ENCODE results near the gene FBLN5. TPM values are rescaled to one million over a fixed set of nuclear protein-coding genes. Genes with fewer than 3 reads are reported as not detected.

The FBLN5 gene
- polyA plus RNA-seq, 1 of the 3 experiments (the other 2 are of a cell fraction), result 39.8 TPM

- no peak overlapping the region for H3K27ac ChIP-seq (ENCODE audit: low read depth in 2 of 2, low read length in 1 of 2)
- no peaks in the 10 kb centered on the region; a peak in 1 of 4 replicates for H3K4me1 ChIP-seq (ENCODE audit: control insufficient read depth in 1 of 2, insufficient read depth in 2 of 2, low read depth in 1 of 2, low read length in 1 of 2)
- no peak overlapping the region for H3K4me2 ChIP-seq
- no peak for TF ChIP-seq GATA2 (CRISPR knock-in tag; IDR thresholded peaks at IDR 0.05)
- no peak for TF ChIP-seq NFIC (IDR thresholded peaks at IDR 0.05; ENCODE audit: borderline replicate concordance)
- no peak for TF ChIP-seq TEAD4 (IDR thresholded peaks at IDR 0.05; ENCODE audit: borderline replicate concordance, insufficient read depth)
- TF ChIP-seq PBX3 (IDR thresholded peaks at IDR 0.05), result no peak
- no peak for TF ChIP-seq MEF2A (IDR thresholded peaks at IDR 0.05; ENCODE audit: borderline replicate concordance, low read depth)
- no peak for TF ChIP-seq NRF1 (IDR thresholded peaks at IDR 0.05; ENCODE audit: low read depth, low read length)
- TF ChIP-seq CTCF (IDR thresholded peaks at IDR 0.05), result no peak
- no peaks in the 10 kb centered on the region for H4K20me1 ChIP-seq (ENCODE audit: insufficient read depth)
- peaks cover 0 to 7% of the 10 kb centered on the region in 2 experiments for H3K36me3 ChIP-seq (replicated peaks in 1 of 2; ENCODE audit: control insufficient read depth in 1 of 2, insufficient read depth in 2 of 2, low read length in 1 of 2)
- POLR2A ChIA-PET, result no interaction called here
- no peak overlapping the region for H2AFZ ChIP-seq (ENCODE audit: low read depth)
- no peak overlapping the region for H3K9ac ChIP-seq
- H3K27me3 ChIP-seq (ENCODE audit: insufficient read depth), result peaks cover 2% of the 10 kb centered on the region; the same call in 1 of the 2 replicates
- DNase-seq, result no peak
- no peak overlapping the region for H3K4me3 ChIP-seq (ENCODE audit: low read depth in 2 of 2, low read length in 1 of 2)
- CTCF ChIA-PET, result no interaction called here
- H3K9me3 ChIP-seq, result no peaks in the 10 kb centered on the region
- WGBS (ENCODE audit: low lambda C conversion rate), result 61% methylated on average over 4 of the region's 4 CpGs
- no peaks in the 10 kb centered on the region for H3F3A ChIP-seq (replicated peaks; ENCODE audit: insufficient read depth)
- no peaks in the 10 kb centered on the region for H3K79me2 ChIP-seq (ENCODE audit: insufficient read depth)
- H3K9me2 ChIP-seq, result no peaks in the 10 kb centered on the region
Observed at GRCh38 chr14:91862417-91862816, 85.1 kb downstream of the FBLN5 start.

- Histone ChIP-seq H3K9me3 (no peaks in the 10 kb centered on the region), H3K27ac (ENCODE audit: low read depth in 2 of 2, low read length in 1 of 2) (no peak overlapping the region), H3K79me2 (ENCODE audit: insufficient read depth) (no peaks in the 10 kb centered on the region), H3K4me2 (no peak overlapping the region), H3K36me3 (replicated peaks in 1 of 2; ENCODE audit: control insufficient read depth in 1 of 2, insufficient read depth in 2 of 2, low read length in 1 of 2) (no peaks in the 10 kb centered on the region), H3K4me3 (ENCODE audit: low read depth in 2 of 2, low read length in 1 of 2) (no peak overlapping the region), H2AFZ (ENCODE audit: low read depth) (no peak overlapping the region), H4K20me1 (ENCODE audit: insufficient read depth) (no peaks in the 10 kb centered on the region), H3K27me3 (ENCODE audit: insufficient read depth) (peaks cover 8% of the 10 kb centered on the region; the same call in 1 of the 2 replicates), H3K4me1 (ENCODE audit: control insufficient read depth in 1 of 2, insufficient read depth in 2 of 2, low read depth in 1 of 2, low read length in 1 of 2) (no peaks in the 10 kb centered on the region; a peak in 1 of 4 replicates), H3K9me2 (no peaks in the 10 kb centered on the region), H3F3A (replicated peaks; ENCODE audit: insufficient read depth) (no peaks in the 10 kb centered on the region), H3K9ac (no peak overlapping the region)
- no peak for DNase-seq
- TF ChIP-seq ZBTB33 (IDR thresholded peaks at IDR 0.05; ENCODE audit: borderline replicate concordance, low read depth), result no peak
- no peak for TF ChIP-seq MXI1 (IDR thresholded peaks at IDR 0.05; ENCODE audit: low read depth, low read length)
- TF ChIP-seq GATA2 (CRISPR knock-in tag; IDR thresholded peaks at IDR 0.05), result no peak
- TF ChIP-seq MEF2A (IDR thresholded peaks at IDR 0.05; ENCODE audit: borderline replicate concordance, low read depth), result no peak
- no peak for TF ChIP-seq IRF3 (IDR thresholded peaks at IDR 0.05; ENCODE audit: low read depth, low read length)
- TF ChIP-seq GABPA (IDR thresholded peaks at IDR 0.05; ENCODE audit: low read depth), result no peak
- CTCF ChIA-PET, result interaction anchor here (1.0 kb wide), 1 partner anchor 32 kb away, joined by 3 read pairs; no protein-coding TSS in a partner anchor
- WGBS (ENCODE audit: low lambda C conversion rate), result 45% methylated on average over 2 of the region's 2 CpGs
- POLR2A ChIA-PET, result no interaction called here
Observed at GRCh38 chr14:91861091-91861490, 86.4 kb downstream of the FBLN5 start.
